HepG2 (cell line): ENCODE data around the gene TNFRSF21. TPM values are rescaled to one million over a fixed set of nuclear protein-coding genes. Genes with fewer than 3 reads are reported as not detected.

ENCODE experiments used
- ATAC-seq: fragments of 200-7000 bp; cut with Tn5 transposase; 3 replicates; pipeline ENCODE4 v1.9.1; 2020; ENCODE audit warnings: mild to moderate bottlenecking, moderate library complexity
- BruUV-seq: library from RNA; stranded (reverse); fragments of 400-500 nt; replicated peaks from 2 replicates; lab custom pipeline; 2021; lab: Mats Ljungman, UMichigan
- CTCF ChIA-PET: fragments of 300-600 bp; formaldehyde crosslinking; extraction: SDS; loops from one replicate; lab custom pipeline; 2021; ENCODE audit warnings: low total read pairs, inconsistent platforms, low intra/inter-chr PET ratio; lab: Yijun Ruan, JAX
- POLR2A ChIA-PET: fragments of 350-600 bp; sonication (Branson Sonifier 250); formaldehyde crosslinking; loops from one replicate; lab custom pipeline; 2020; ENCODE audit warnings: antibody characterized with exemption, inconsistent platforms; lab: Yijun Ruan, JAX
- DNase-seq: peaks from one replicate; pipeline ENCODE4 v3.0.0-alpha.2; 2015; ENCODE audit warnings: low spot score
- FAIRE-seq: peaks from 3 replicates; lab custom pipeline; 2011; peaks lifted over from hg19 to GRCh38; lab: Jason Lieb, UNC
- H2AFZ ChIP-seq: one replicate; pipeline ENCODE4 v1.6.1; 2011; ENCODE audit warnings: low read length, inconsistent platforms
- H3K27ac ChIP-seq: fragments of 300-600 bp; 3 replicates; pipeline ENCODE4 v1.8.0; 2011; ENCODE audit warnings: mixed run types, mild to moderate bottlenecking, mixed read lengths, low read length, inconsistent platforms; ENCODE audit not compliant: insufficient read depth; ENCODE audit errors: extremely low read length
- H3K27me3 ChIP-seq, 2 experiments: fragments of 200-600 bp in 1 of 2; 2 replicates in 1 of 2; 3 replicates in 1 of 2; pipeline versions ENCODE4 v1.6.0 to v1.8.0; 2011; ENCODE audit warnings: low read length in 2 of 2, mild to moderate bottlenecking in 2 of 2, moderate library complexity in 2 of 2, inconsistent platforms in 1 of 2; ENCODE audit not compliant: insufficient read depth in 2 of 2, control insufficient read depth in 1 of 2
- H3K36me3 ChIP-seq, 2 experiments: fragments of 200-600 bp in 1 of 2; replicated peaks in 1 of 2; 2 replicates in 1 of 2; 3 replicates in 1 of 2; pipeline versions ENCODE4 v1.5.1 to v1.8.0; 2011; ENCODE audit warnings: low read length in 2 of 2, inconsistent platforms in 1 of 2; ENCODE audit not compliant: insufficient read depth in 2 of 2, control insufficient read depth in 1 of 2
- H3K4me1 ChIP-seq: 2 replicates; pipeline ENCODE4 v1.5.1; 2012; ENCODE audit warnings: low read length, inconsistent platforms; ENCODE audit not compliant: insufficient read depth
- H3K4me2 ChIP-seq: 2 replicates; pipeline ENCODE4 v1.6.0; 2011; ENCODE audit warnings: low read depth, low read length, inconsistent platforms
- H3K4me3 ChIP-seq, 3 experiments: fragments of 200-600 bp in 1 of 3; sonication (generic), shearing (Covaris generic) in 1 of 3; replicated peaks in 1 of 3; 2 replicates each; pipeline ENCODE4 v1.5.1; 2011 to 2016; ENCODE audit warnings: low read length in 3 of 3, inconsistent platforms in 2 of 3, low read depth in 2 of 3, mild to moderate bottlenecking in 2 of 3, control low read depth in 1 of 3, mixed read lengths in 1 of 3; ENCODE audit not compliant: insufficient read depth in 1 of 3
- H3K79me2 ChIP-seq: one replicate; pipeline ENCODE4 v1.6.1; 2011; ENCODE audit warnings: low read length, inconsistent platforms; ENCODE audit not compliant: insufficient read depth
- H3K9ac ChIP-seq: 2 replicates; pipeline ENCODE4 v1.6.0; 2011; ENCODE audit warnings: mild to moderate bottlenecking, low read depth, low read length, inconsistent platforms; ENCODE audit not compliant: insufficient read depth
- H3K9me3 ChIP-seq: 2 replicates; pipeline ENCODE4 v1.5.1; 2012; ENCODE audit warnings: mild to moderate bottlenecking, low read length
- H4K20me1 ChIP-seq: 2 replicates; pipeline ENCODE4 v1.6.0; 2011; ENCODE audit warnings: inconsistent platforms, mild to moderate bottlenecking, low read length, moderate library complexity; ENCODE audit not compliant: insufficient read depth
- CC2D1A ChIP-seq: sonication (generic); formaldehyde crosslinking; IDR thresholded peaks from 2 replicates; pipeline ENCODE4 v1.8.1; 2023; ENCODE audit warnings: mild to moderate bottlenecking, missing genetic modification reagents
- DNMT1 ChIP-seq: sonication (generic); formaldehyde crosslinking; IDR thresholded peaks from 2 replicates; pipeline ENCODE4 v1.5.1; 2020; ENCODE audit warnings: mild to moderate bottlenecking, missing genetic modification reagents
- DPF2 ChIP-seq: sonication (generic); formaldehyde crosslinking; IDR thresholded peaks from 2 replicates; pipeline ENCODE4 v1.4.0; 2020; ENCODE audit warnings: mild to moderate bottlenecking, low read depth, missing genetic modification reagents, borderline replicate concordance
- GTF2F1 ChIP-seq: fragments of 150-350 bp; IDR thresholded peaks from 2 replicates; pipeline ENCODE4 v1.6.1; 2014; ENCODE audit warnings: low read length
- KDM4B ChIP-seq: sonication (generic); formaldehyde crosslinking; IDR thresholded peaks from 2 replicates; pipeline ENCODE4 v1.4.0; 2020; ENCODE audit warnings: missing genetic modification reagents
- REXO4 ChIP-seq: sonication (generic); formaldehyde crosslinking; IDR thresholded peaks from 2 replicates; pipeline ENCODE4 v1.8.0; 2022; ENCODE audit warnings: missing genetic modification reagents, mild to moderate bottlenecking, borderline replicate concordance
- SETDB1 ChIP-seq: sonication (generic); formaldehyde crosslinking; IDR thresholded peaks from 2 replicates; pipeline ENCODE4 v1.5.1; 2020; ENCODE audit warnings: missing genetic modification reagents, mild to moderate bottlenecking, borderline replicate concordance
- STAT6 ChIP-seq: sonication (generic); formaldehyde crosslinking; IDR thresholded peaks from 2 replicates; pipeline ENCODE4 v1.4.0; 2020; ENCODE audit warnings: missing genetic modification reagents, mild to moderate bottlenecking, borderline replicate concordance
- ZBTB33 ChIP-seq: sonication (generic); formaldehyde crosslinking; IDR thresholded peaks from 2 replicates; pipeline ENCODE4 v1.4.0; 2020; ENCODE audit warnings: missing genetic modification reagents
- ZNF275 ChIP-seq: sonication (generic); formaldehyde crosslinking; IDR thresholded peaks from 2 replicates; pipeline ENCODE4 v1.8.0; 2022; ENCODE audit warnings: missing genetic modification reagents, mild to moderate bottlenecking, inconsistent platforms, borderline replicate concordance
- ZNF713 ChIP-seq: sonication (generic); formaldehyde crosslinking; IDR thresholded peaks from 2 replicates; pipeline ENCODE4 v1.4.0; 2020; ENCODE audit warnings: mild to moderate bottlenecking, missing genetic modification reagents
- ZNF747 ChIP-seq: sonication (generic); formaldehyde crosslinking; IDR thresholded peaks from 2 replicates; pipeline ENCODE4 v1.8.1; 2023; ENCODE audit warnings: missing genetic modification reagents, mild to moderate bottlenecking, borderline replicate concordance
- ZNF768 ChIP-seq: sonication (generic); formaldehyde crosslinking; IDR thresholded peaks from 2 replicates; pipeline ENCODE4 v1.4.0; 2020; ENCODE audit warnings: missing genetic modification reagents
- WGBS: methylation state at CpG from one replicate; pipeline ENCODE4 v1.1.6; 2017; ENCODE audit warnings: low lambda C conversion rate; 5-methylcytosine and 5-hydroxymethylcytosine counted together
- in situ Hi-C: cut with HindIII; loops from 2 replicates; pipeline ENCODE4 v1.10.0; 2017; ENCODE audit warnings: low pct_unique_long_range_greater_than_20kb; ENCODE audit not compliant: extremely low pct_ligation_motif_present
- intact Hi-C: fragments of 100-400 bp; cut with micrococcal nuclease; formaldehyde crosslinking; loops from one replicate; pipeline ENCODE4 v1.10.0; 2022; ENCODE audit not compliant: unreplicated experiment
- polyA plus RNA-seq, 8 experiments: library from polyadenylated mRNA; depleted of rRNA in 3 of 8; stranded (reverse) in 7 of 8; unstranded in 1 of 8; fragments of >200 nt; fragmentation: Illumina TruSeq in 4 of 8; extraction: Trizol in 4 of 8; gene quantifications; 2 replicates each; pipeline versions ENCODE4 v1.2.1 to v1.2.3, GENCODE V29; 2011 to 2016; ENCODE audit warnings: low read depth in 4 of 8, missing spikeins in 1 of 8, mixed read lengths in 1 of 8; ENCODE audit not compliant: insufficient read depth in 1 of 8
- total RNA-seq, 5 experiments: library from RNA; depleted of rRNA; stranded (reverse); fragments of >200 nt; fragmentation: Illumina TruSeq; extraction: Trizol; gene quantifications; 2 replicates each; pipeline ENCODE4 v1.2.3, GENCODE V29; 2016; ENCODE audit warnings: low read depth in 1 of 5

TNFRSF21 gene
- total and polyA plus RNA-seq, 2 of the 13 experiments (the other 11 are each of a cell fraction or from before 2014, with no cell fraction given): 24.8 to 46.3 TPM

GRCh38 chr6:47209632-47210031 is 100.1 kb downstream of the TNFRSF21 start:
- Histone ChIP-seq H3K27me3 (no peaks in the 10 kb centered on the region), H3K9me3 (no peaks in the 10 kb centered on the region), H2AFZ (no peak overlapping the region), H3K36me3 (no peaks in the 10 kb centered on the region), H3K27ac (no peak overlapping the region), H3K4me2 (peak overlapping the region; percentile 15; the same call in 1 of the 2 replicates), H3K4me3 (no peak overlapping the region), H3K9ac (no peak overlapping the region), H4K20me1 (no peaks in the 10 kb centered on the region), H3K79me2 (no peaks in the 10 kb centered on the region), H3K4me1 (peaks cover 33% of the 10 kb centered on the region)
- ATAC-seq (peak; percentile 35), DNase-seq (no peak), FAIRE-seq (no peak)
- 48% methylated on average over 6 of the region's 6 CpGs for WGBS
- ChIA-PET POLR2A (no interaction called here), CTCF (no interaction called here)
- in situ Hi-C loops (no loop called here), intact Hi-C loops (no loop called here)
- BruUV-seq: no TSS peak
- no peak for TF ChIP-seq GTF2F1
- TF ChIP-seq CC2D1A (CRISPR knock-in tag): no peak
- TF ChIP-seq SETDB1 (CRISPR knock-in tag): no peak

- BruUV-seq: no TSS peak
- intact Hi-C loops: no loop called here
- no peak for FAIRE-seq
- no peak for ATAC-seq
- Histone ChIP-seq H3K27ac (no peak overlapping the region), H4K20me1 (no peaks in the 10 kb centered on the region), H3K36me3 (no peaks in the 10 kb centered on the region), H3K79me2 (no peaks in the 10 kb centered on the region), H3K4me3 (no peak overlapping the region), H3K9me3 (no peaks in the 10 kb centered on the region), H3K4me1 (peaks cover 57% of the 10 kb centered on the region), H3K4me2 (no peak overlapping the region), H2AFZ (no peak overlapping the region), H3K9ac (no peak overlapping the region), H3K27me3 (no peaks in the 10 kb centered on the region)
- 70% methylated on average over 2 of the region's 2 CpGs for WGBS
- POLR2A ChIA-PET: interaction anchor here (2.2 kb wide), 1 partner anchor 131 kb away, joined by 6 read pairs; no protein-coding TSS in a partner anchor
- CTCF ChIA-PET: no interaction called here
- in situ Hi-C loops: no loop called here
- DNase-seq: no peak
- TF ChIP-seq ZNF275 (CRISPR knock-in tag): no peak
- no peak for TF ChIP-seq DNMT1
- no peak for TF ChIP-seq DPF2
- TF ChIP-seq ZNF768 (CRISPR knock-in tag): no peak
- no peak for TF ChIP-seq KDM4B
- no peak for TF ChIP-seq ZNF747 (CRISPR knock-in tag)
- no peak for TF ChIP-seq ZBTB33 (CRISPR knock-in tag)
- TF ChIP-seq REXO4 (CRISPR knock-in tag): no peak
- TF ChIP-seq STAT6: no peak
- TF ChIP-seq ZNF713 (CRISPR knock-in tag): no peak
Measured at GRCh38 chr6:47207261-47207660, 102.4 kb downstream of the TNFRSF21 start.
